Uterus (tissue), 4 donors: Measurements from ENCODE around the gene REV1. TPM values are rescaled to one million over a fixed set of nuclear protein-coding genes. Genes with fewer than 3 reads are reported as not detected.
"Not testable (repeated sequence)": the region's sequence is repeated elsewhere in the genome, so short reads cannot be mapped to it uniquely, and the experiment has no call there.

ENCODE experiments used
- DNase-seq, 2 donors: peaks; one replicate each; pipeline ENCODE4 v3.0.0-alpha.2; 2019 to 2020
- H3K27ac ChIP-seq, 2 donors: fragments of 200-600 bp; sonication (generic); 1 replicate in 1 of 2; 2 replicates in 1 of 2; pipeline ENCODE4 v1.5.1; 2016 to 2018
- H3K27me3 ChIP-seq, 2 donors: fragments of 200-600 bp; sonication (generic); one replicate each; pipeline ENCODE4 v1.5.1; 2018 to 2019; ENCODE audit warnings: control low read depth in 1 of 2
- H3K36me3 ChIP-seq, 2 donors: fragments of 200-600 bp; sonication (generic); one replicate each; pipeline ENCODE4 v1.5.1; 2019; ENCODE audit warnings: control low read depth in 1 of 2
- H3K4me1 ChIP-seq, 2 donors: fragments of 200-600 bp; sonication (generic); one replicate each; pipeline ENCODE4 v1.5.1; 2018 to 2019; ENCODE audit warnings: control low read depth in 1 of 2
- H3K4me3 ChIP-seq, 2 donors: fragments of 200-600 bp; sonication (generic); 1 replicate in 1 of 2; 2 replicates in 1 of 2; pipeline ENCODE4 v1.5.1; 2018 to 2019; ENCODE audit warnings: mild to moderate bottlenecking in 1 of 2
- H3K9me3 ChIP-seq, 2 donors: fragments of 200-600 bp; sonication (generic); one replicate each; pipeline ENCODE4 v1.5.1; 2019; ENCODE audit warnings: control low read depth in 1 of 2
- POLR2A ChIP-seq, 2 donors: fragments of 450-650 bp; IDR thresholded peaks; one replicate each; pipeline ENCODE4 v1.6.1; 2016; ENCODE audit warnings: antibody characterized with exemption in 2 of 2, mild to moderate bottlenecking in 1 of 2, moderate library complexity in 1 of 2
- intact Hi-C: fragments of 100-400 bp; cut with DNase I; formaldehyde crosslinking; loops from one replicate; pipeline ENCODE4 v1.15.1; 2023; ENCODE audit warnings: low total_unique reads
- total RNA-seq, 4 donors: library from RNA; depleted of rRNA in 3 of 4; stranded (reverse); fragments of >200 nt in 3 of 4; gene quantifications; one replicate each; pipeline versions ENCODE4 v1.1.0 to v1.2.4, GENCODE V29; 2014 to 2023
- TF ChIP-seq, protein P1 (sequence below), 4 experiments: fragments of 200-600 bp in 2 of 4; fragments of 450-650 bp in 2 of 4; sonication (generic) in 2 of 4; IDR thresholded peaks; one replicate each; pipeline ENCODE4 v1.5.1; 2016 to 2019; ENCODE audit warnings: antibody characterized with exemption in 4 of 4, mild to moderate bottlenecking in 2 of 4, moderate library complexity in 1 of 4
- donor health status: DM: yes; HTN: yes; CAD: no.

Gene REV1
- total RNA-seq, 4 donors from 2014 or later = 20.7 to 132 (median 65.4) TPM

- H3K4me3 ChIP-seq = no peak overlapping the region
- H3K36me3 ChIP-seq = peaks cover 0 to 4% of the 10 kb centered on the region in 2 donors
- intact Hi-C loops = no loop called here
- DNase-seq = no peak
- no peak for TF ChIP-seq POLR2A (IDR thresholded peaks at IDR 0.05)
- TF ChIP-seq, protein P1, sequence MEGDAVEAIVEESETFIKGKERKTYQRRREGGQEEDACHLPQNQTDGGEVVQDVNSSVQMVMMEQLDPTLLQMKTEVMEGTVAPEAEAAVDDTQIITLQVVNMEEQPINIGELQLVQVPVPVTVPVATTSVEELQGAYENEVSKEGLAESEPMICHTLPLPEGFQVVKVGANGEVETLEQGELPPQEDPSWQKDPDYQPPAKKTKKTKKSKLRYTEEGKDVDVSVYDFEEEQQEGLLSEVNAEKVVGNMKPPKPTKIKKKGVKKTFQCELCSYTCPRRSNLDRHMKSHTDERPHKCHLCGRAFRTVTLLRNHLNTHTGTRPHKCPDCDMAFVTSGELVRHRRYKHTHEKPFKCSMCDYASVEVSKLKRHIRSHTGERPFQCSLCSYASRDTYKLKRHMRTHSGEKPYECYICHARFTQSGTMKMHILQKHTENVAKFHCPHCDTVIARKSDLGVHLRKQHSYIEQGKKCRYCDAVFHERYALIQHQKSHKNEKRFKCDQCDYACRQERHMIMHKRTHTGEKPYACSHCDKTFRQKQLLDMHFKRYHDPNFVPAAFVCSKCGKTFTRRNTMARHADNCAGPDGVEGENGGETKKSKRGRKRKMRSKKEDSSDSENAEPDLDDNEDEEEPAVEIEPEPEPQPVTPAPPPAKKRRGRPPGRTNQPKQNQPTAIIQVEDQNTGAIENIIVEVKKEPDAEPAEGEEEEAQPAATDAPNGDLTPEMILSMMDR (IDR thresholded peaks at IDR 0.05) = no peak
- no peaks in the 10 kb centered on the region for H3K27me3 ChIP-seq
- no peaks in the 10 kb centered on the region for H3K9me3 ChIP-seq
- H3K4me1 ChIP-seq = no peaks in the 10 kb centered on the region
- no peak overlapping the region for H3K27ac ChIP-seq
These were observed 124.2 kb downstream of the REV1 start for GRCh38 chr2:99365661-99366060.

GRCh38 chr2:99356853-99357252, 133.0 kb downstream of the REV1 start:
- intact Hi-C loops = no loop called here
- Histone ChIP-seq H3K27ac (no peak overlapping the region), H3K27me3 (no peaks in the 10 kb centered on the region), H3K36me3 (no peaks in the 10 kb centered on the region), H3K9me3 (no peaks in the 10 kb centered on the region), H3K4me3 (no peak overlapping the region), H3K4me1 (no peaks in the 10 kb centered on the region)
- no peak for DNase-seq
- TF ChIP-seq, protein P1 (IDR thresholded peaks at IDR 0.05) = no peak
- TF ChIP-seq POLR2A (IDR thresholded peaks at IDR 0.05) = no peak

DNA sequence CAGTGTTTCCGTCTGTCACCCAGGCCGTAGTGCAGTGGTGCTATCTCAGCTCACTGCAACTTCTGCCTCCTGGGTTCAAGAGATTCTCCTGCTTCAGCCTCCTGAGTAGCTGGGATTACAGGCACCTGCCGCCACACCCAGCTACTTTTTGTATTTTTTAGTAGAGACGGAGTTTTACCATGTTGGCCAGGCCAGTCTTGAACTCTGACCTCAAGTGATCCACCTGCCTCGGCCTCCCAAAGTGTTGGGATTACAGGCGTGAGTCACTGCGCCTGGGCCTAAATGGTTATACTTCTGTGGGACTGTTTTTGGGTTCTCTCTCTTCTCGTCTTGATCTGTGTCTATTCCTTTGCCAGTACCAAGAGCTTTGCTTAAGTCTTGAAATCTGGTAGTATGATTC, 135.0 kb downstream of the REV1 start:
- H3K27me3 ChIP-seq, H3K4me3 ChIP-seq, H3K4me1 ChIP-seq, H3K27ac ChIP-seq, H3K9me3 ChIP-seq, DNase-seq, intact Hi-C loops, H3K36me3 ChIP-seq: not testable (repeated sequence)

GRCh38 chr2:99354070-99354469, 135.7 kb downstream of the REV1 start:
- no peaks in the 10 kb centered on the region for H3K9me3 ChIP-seq
- no peak overlapping the region for H3K4me3 ChIP-seq
- no peaks in the 10 kb centered on the region for H3K36me3 ChIP-seq
- H3K4me1 ChIP-seq = no peaks in the 10 kb centered on the region
- intact Hi-C loops = no loop called here
- no peak for DNase-seq
- H3K27ac ChIP-seq = no peak overlapping the region
- H3K27me3 ChIP-seq = no peaks in the 10 kb centered on the region
- no peak for TF ChIP-seq POLR2A (IDR thresholded peaks at IDR 0.05)
- TF ChIP-seq, protein P1 (IDR thresholded peaks at IDR 0.05) = no peak

Other genes with a start within 250 kb of the REV1 start
- gene LYG2, start 234.4 kb downstream of the REV1 start, total RNA-seq = not detected
- 1 to 10 TPM in 2 of 4 donors, under 1 TPM in 2; 0.29 to 3.0 (median 1.1) TPM for gene LYG1, start 188.8 kb downstream of the REV1 start, total RNA-seq
- 10 to 100 TPM; 31.8 to 75.8 (median 36.2) TPM for gene TXNDC9, start 153.7 kb downstream of the REV1 start, total RNA-seq
- 10 to 100 TPM; 21.4 to 83.5 (median 33.5) TPM for gene EIF5B, start 152.6 kb downstream of the REV1 start, total RNA-seq